Upper lobe of left lung (tissue), 6 donors: Measurements from ENCODE around the gene MISP. TPM values are rescaled to one million over a fixed set of nuclear protein-coding genes. Genes with fewer than 3 reads are reported as not detected.
A peak's percentile ranks its signal among the peaks of the same experiment; 100 is the strongest.
"Not testable (repeated sequence)": the region's sequence is repeated elsewhere in the genome, so short reads cannot be mapped to it uniquely, and the experiment has no call there.

Experiments used
- ATAC-seq, 2 donors: fragments of 200-7000 bp; cut with Tn5 transposase; one replicate each; pipeline ENCODE4 v1.9.1; 2022; ENCODE audit warnings: mild to moderate bottlenecking in 2 of 2, moderate library complexity in 2 of 2; ENCODE audit not compliant: low FRiP score in 2 of 2
- DNase-seq, 2 donors: peaks; one replicate each; pipeline ENCODE4 v3.0.0-alpha.2; 2019 to 2020
- H3K27ac ChIP-seq, 4 donors: fragments of 200-600 bp; sonication (generic); one replicate each; pipeline ENCODE4 v1.5.1; 2016 to 2019
- H3K27me3 ChIP-seq, 4 donors: fragments of 200-600 bp; sonication (generic); one replicate each; pipeline ENCODE4 v1.5.1; 2017 to 2019
- H3K36me3 ChIP-seq, 4 donors: fragments of 200-600 bp; sonication (generic); one replicate each; pipeline ENCODE4 v1.5.1; 2016 to 2019
- H3K4me1 ChIP-seq, 4 donors: fragments of 200-600 bp; sonication (generic); one replicate each; pipeline ENCODE4 v1.5.1; 2018 to 2019
- H3K4me3 ChIP-seq, 4 donors: fragments of 200-600 bp; sonication (generic); one replicate each; pipeline ENCODE4 v1.5.1; 2017 to 2019; ENCODE audit warnings: mild to moderate bottlenecking in 2 of 4, moderate library complexity in 1 of 4
- H3K9me3 ChIP-seq, 4 donors: fragments of 200-600 bp; sonication (generic); one replicate each; pipeline ENCODE4 v1.5.1; 2018 to 2019
- EP300 ChIP-seq, 4 donors: sonication (generic); formaldehyde crosslinking; IDR thresholded peaks; one replicate each; pipeline ENCODE4 v1.5.1; 2017; ENCODE audit warnings: antibody characterized with exemption in 4 of 4, control low read depth in 2 of 4
- POLR2A ChIP-seq, 4 donors: fragments of 450-650 bp; IDR thresholded peaks; one replicate each; pipeline ENCODE4 v1.5.1; 2016 to 2017; ENCODE audit warnings: antibody characterized with exemption in 4 of 4, mild to moderate bottlenecking in 2 of 4
- POLR2AphosphoS5 ChIP-seq, 2 donors: sonication (generic); formaldehyde crosslinking; IDR thresholded peaks; one replicate each; pipeline ENCODE4 v1.5.1; 2017; ENCODE audit warnings: antibody characterized with exemption in 2 of 2
- WGBS, 2 donors: methylation state at CpG; one replicate each; pipeline ENCODE4 v1.1.5; 2017 to 2018; 5-methylcytosine and 5-hydroxymethylcytosine counted together
- total RNA-seq, 6 donors: library from RNA; depleted of rRNA in 4 of 6; stranded (reverse); fragments of >200 nt in 4 of 6; gene quantifications; one replicate each; pipeline versions ENCODE4 v1.1.0 to v1.2.1, GENCODE V29; 2016 to 2021
- TF ChIP-seq, protein P1 (sequence below), 6 experiments: fragments of 450-650 bp in 4 of 6; fragments of 200-600 bp in 2 of 6; sonication (generic) in 2 of 6; IDR thresholded peaks; one replicate each; pipeline ENCODE4 v1.5.1; 2016 to 2019; ENCODE audit warnings: antibody characterized with exemption in 6 of 6
- donor health status: DM: no; HTN: no; CAD: no; lungs with moderate emphysema.
- donor health status: DM: no; HTN: yes; CAD: no; lungs with severe emphysema.

The MISP gene
- total RNA-seq, 6 donors from 2014 or later, result 22.5 to 51.5 (median 37.5) TPM

- Histone ChIP-seq H3K36me3 (peaks cover 0 to 16% (median 2%) of the 10 kb centered on the region in 4 donors), H3K4me3 (no peak overlapping the region), H3K27ac (no peak overlapping the region), H3K9me3 (no peaks in the 10 kb centered on the region), H3K27me3 (no peaks in the 10 kb centered on the region), H3K4me1 (peaks cover 0 to 7% (median 0%) of the 10 kb centered on the region in 4 donors)
- no peak for ATAC-seq
- peak in 1 of 2 donors; percentile 74 for DNase-seq
- WGBS, 2 donors, result 85 to 94% methylated on average over 15 to 32 of the region's 32 CpGs
- TF ChIP-seq POLR2A (IDR thresholded peaks at IDR 0.05) (no peak), EP300 (IDR thresholded peaks at IDR 0.05) (no peak), POLR2AphosphoS5 (IDR thresholded peaks at IDR 0.05) (no peak)
- TF ChIP-seq, protein P1, sequence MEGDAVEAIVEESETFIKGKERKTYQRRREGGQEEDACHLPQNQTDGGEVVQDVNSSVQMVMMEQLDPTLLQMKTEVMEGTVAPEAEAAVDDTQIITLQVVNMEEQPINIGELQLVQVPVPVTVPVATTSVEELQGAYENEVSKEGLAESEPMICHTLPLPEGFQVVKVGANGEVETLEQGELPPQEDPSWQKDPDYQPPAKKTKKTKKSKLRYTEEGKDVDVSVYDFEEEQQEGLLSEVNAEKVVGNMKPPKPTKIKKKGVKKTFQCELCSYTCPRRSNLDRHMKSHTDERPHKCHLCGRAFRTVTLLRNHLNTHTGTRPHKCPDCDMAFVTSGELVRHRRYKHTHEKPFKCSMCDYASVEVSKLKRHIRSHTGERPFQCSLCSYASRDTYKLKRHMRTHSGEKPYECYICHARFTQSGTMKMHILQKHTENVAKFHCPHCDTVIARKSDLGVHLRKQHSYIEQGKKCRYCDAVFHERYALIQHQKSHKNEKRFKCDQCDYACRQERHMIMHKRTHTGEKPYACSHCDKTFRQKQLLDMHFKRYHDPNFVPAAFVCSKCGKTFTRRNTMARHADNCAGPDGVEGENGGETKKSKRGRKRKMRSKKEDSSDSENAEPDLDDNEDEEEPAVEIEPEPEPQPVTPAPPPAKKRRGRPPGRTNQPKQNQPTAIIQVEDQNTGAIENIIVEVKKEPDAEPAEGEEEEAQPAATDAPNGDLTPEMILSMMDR (IDR thresholded peaks at IDR 0.05), result no peak
Observed at GRCh38 chr19:736125-736524, 14.8 kb upstream of the MISP start.

DNA sequence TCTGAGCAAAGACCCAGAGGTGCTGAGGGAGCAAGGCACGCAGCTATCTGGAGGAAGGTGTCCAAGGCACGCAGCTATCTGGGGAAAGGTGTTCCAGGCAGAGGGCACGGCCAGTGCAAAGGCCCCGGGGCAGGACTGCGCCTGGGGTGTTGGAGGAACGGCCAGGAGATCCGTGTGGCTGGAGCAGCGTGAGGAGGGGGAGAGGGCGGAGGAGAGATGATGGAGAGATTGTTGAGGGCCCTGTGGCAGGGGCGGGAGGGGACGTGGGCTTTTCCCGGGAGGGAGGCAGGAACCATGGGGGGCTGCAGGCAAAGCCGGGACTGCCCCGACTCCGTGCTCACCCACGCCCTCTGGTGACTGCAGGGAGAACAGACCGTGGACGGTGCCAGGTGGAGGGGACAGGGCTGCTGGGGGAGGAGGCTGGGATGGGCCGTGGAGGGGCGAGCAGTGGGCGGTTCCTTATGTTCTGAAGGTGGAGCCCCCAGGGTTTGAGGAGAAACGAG is 13.3 kb upstream of the MISP start:
- Histone ChIP-seq H3K9me3 (no peaks in the 10 kb centered on the region), H3K27ac (no peak overlapping the region), H3K27me3 (no peaks in the 10 kb centered on the region), H3K4me3 (no peak overlapping the region), H3K4me1 (peaks cover 0 to 7% (median 0%) of the 10 kb centered on the region in 4 donors), H3K36me3 (peaks cover 0 to 14% (median 2%) of the 10 kb centered on the region in 4 donors)
- ATAC-seq (peak; percentile 67), DNase-seq (peak in 1 of 2 donors; percentile 83)
- TF ChIP-seq POLR2A (IDR thresholded peaks at IDR 0.05) (no peak), POLR2AphosphoS5 (IDR thresholded peaks at IDR 0.05) (no peak), EP300 (IDR thresholded peaks at IDR 0.05) (no peak)
- TF ChIP-seq, protein P1 (IDR thresholded peaks at IDR 0.05), result peak; percentile 46 to 68 (median 54)
- WGBS, 2 donors, result 45% methylated on average over 22 of the region's 22 CpGs

DNA sequence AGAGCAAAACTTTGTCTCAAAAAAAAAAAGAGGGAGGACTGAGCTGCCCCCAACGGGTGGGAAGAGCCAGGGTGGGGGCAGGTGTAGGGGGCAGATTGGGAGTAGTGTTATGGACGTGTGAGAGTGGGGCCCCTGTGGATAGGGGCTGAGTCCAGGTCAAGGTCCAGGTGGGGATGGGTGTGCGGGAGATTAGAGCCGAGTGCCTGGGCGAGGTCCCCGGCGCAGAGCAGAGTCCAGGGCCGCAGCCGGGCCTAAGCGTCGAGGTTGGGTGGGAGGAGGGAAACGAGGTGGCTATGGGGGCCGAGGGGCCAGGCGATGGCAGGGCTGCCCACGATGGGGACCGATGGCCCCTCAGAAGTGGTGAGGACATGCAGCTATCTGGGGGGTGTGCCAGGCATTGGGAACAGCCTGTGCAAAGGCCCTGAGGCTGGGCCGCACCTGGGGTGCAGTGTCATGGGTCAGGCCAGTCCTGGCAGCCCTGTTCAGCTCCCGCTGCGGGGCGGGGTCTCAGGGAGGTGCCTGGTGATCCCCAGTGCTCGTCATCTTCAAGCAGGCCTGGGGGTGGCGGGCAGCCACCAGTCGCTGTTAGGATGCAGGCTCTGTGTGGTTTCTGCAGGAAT is 12.3 kb upstream of the MISP start:
- H3K4me3 ChIP-seq, result no peak overlapping the region
- DNase-seq (peak in 1 of 2 donors; percentile 76), ATAC-seq (no peak)
- 87 to 88% methylated on average over 16 to 20 of the region's 23 CpGs for WGBS, 2 donors
- H3K27me3 ChIP-seq, result no peaks in the 10 kb centered on the region
- no peaks in the 10 kb centered on the region for H3K9me3 ChIP-seq
- no peak for TF ChIP-seq EP300 (IDR thresholded peaks at IDR 0.05)
- TF ChIP-seq POLR2A (IDR thresholded peaks at IDR 0.05), result no peak
- no peak for TF ChIP-seq POLR2AphosphoS5 (IDR thresholded peaks at IDR 0.05)
- TF ChIP-seq, protein P1 (IDR thresholded peaks at IDR 0.05), result no peak
- H3K36me3 ChIP-seq, result peaks cover 0 to 14% (median 2%) of the 10 kb centered on the region in 4 donors
- H3K4me1 ChIP-seq, result peaks cover 0 to 7% (median 0%) of the 10 kb centered on the region in 4 donors
- H3K27ac ChIP-seq, result no peak overlapping the region

DNA sequence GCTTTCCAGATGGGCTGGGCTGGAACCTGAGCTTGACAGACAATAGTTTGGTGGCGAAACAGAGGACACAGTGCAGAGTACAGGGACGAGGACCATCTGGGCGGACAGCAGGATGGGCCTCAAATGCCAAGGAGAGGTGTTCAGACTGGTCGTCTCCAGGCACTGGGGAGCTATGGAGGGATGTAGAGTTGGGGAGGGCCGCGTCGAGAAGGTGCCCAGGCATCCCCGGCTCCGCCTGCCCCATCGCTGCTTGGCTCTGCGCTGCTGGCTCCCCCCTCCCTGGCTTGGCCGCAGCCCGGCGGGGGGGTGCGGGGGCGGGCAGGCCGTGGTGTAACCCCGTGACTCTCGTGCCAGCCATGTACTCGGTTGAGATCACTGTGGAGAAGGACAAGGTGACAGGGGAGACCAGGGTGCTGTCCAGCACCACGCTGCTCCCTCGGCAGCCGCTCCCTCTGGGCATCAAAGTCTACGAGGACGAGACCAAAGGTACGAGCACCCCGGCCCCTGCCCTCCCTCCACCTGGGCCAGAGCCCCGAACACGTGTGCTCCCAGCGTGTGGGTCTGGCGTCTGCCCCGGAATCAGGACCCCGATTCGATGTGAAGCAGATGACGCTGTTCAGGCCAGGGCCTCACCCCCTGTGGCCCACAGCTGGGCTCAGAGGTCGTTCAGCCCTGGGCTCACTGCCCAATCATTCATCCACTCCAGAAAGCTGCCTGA is 10.8 kb upstream of the MISP start:
- Histone ChIP-seq H3K4me1 (no peaks in the 10 kb centered on the region), H3K27ac (no peak overlapping the region), H3K9me3 (peaks cover 0 to 10% (median 2%) of the 10 kb centered on the region in 4 donors), H3K36me3 (peaks cover 0 to 14% (median 2%) of the 10 kb centered on the region in 4 donors), H3K4me3 (no peak overlapping the region), H3K27me3 (no peaks in the 10 kb centered on the region)
- no peak for ATAC-seq
- TF ChIP-seq, protein P1 (IDR thresholded peaks at IDR 0.05), result no peak
- TF ChIP-seq POLR2AphosphoS5 (IDR thresholded peaks at IDR 0.05) (no peak), POLR2A (IDR thresholded peaks at IDR 0.05) (no peak), EP300 (IDR thresholded peaks at IDR 0.05) (no peak)
- 88 to 93% methylated on average over 28 to 29 of the region's 36 CpGs for WGBS, 2 donors
- peak in 1 of 2 donors; percentile 76 for DNase-seq

DNA sequence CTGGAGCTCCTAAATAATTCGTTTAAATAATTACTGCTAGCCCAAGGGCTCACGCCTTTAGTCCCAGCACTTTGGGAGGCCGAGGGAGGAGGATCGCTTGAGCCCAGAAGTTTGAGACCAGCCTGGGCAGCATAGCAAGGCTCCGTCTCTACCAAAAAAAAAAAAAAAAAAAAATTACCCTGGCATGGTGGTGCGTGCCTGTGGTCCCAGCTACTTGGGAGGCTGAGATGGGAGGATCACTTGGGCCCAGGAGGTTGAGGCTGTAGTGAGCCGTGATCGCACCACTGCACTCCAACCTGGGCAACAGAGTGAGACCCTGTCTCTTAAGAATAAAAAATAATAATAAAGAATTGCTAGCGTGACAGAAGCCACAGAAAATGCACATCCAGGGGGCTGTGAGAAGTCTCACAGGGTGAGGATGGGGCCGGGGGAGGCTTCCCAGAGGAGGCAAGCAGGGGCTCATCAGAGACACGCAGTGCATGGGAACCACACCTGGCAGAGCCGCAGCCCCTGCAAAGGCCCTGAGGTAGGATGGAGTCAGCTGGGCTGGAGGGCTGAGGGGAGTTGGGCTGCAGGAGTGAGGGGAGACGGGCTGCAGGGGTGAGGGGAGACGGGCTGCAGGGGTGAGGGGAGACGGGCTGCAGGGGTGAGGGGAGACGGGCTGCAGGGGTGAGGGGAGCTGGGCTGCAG is 10.0 kb upstream of the MISP start:
- ATAC-seq, H3K9me3 ChIP-seq, DNase-seq, H3K27ac ChIP-seq, H3K4me1 ChIP-seq, H3K4me3 ChIP-seq, H3K27me3 ChIP-seq: not testable (repeated sequence)
- WGBS, 2 donors, result 89 to 94% methylated on average over 10 to 15 of the region's 16 CpGs
- peaks cover 0 to 11% (median 2%) of the 10 kb centered on the region in 4 donors for H3K36me3 ChIP-seq
